Large intestine (tissue), 12 donors: ENCODE data around the gene C17orf58. TPM values are rescaled to one million over a fixed set of nuclear protein-coding genes. Genes with fewer than 3 reads are reported as not detected.
"Not testable (repeated sequence)": the region's sequence is repeated elsewhere in the genome, so short reads cannot be mapped to it uniquely, and the experiment has no call there.

Source experiments
- DNase-seq, 2 donors: peaks; one replicate each; pipeline versions ENCODE4 v3.0.0 to v3.0.0-alpha.2; 2013
- H3K27ac ChIP-seq: one replicate; pipeline ENCODE4 v1.5.1; 2013; ENCODE audit warnings: low read length
- H3K27me3 ChIP-seq: 2 replicates; pipeline ENCODE4 v1.6.1; 2013; ENCODE audit warnings: low read length; ENCODE audit not compliant: control insufficient read depth, insufficient read depth
- H3K36me3 ChIP-seq: 2 replicates; pipeline ENCODE4 v1.6.1; 2013; ENCODE audit warnings: low read length; ENCODE audit not compliant: control insufficient read depth, insufficient read depth
- H3K4me1 ChIP-seq: one replicate; pipeline ENCODE4 v1.6.1; 2013; ENCODE audit warnings: low read length; ENCODE audit not compliant: control insufficient read depth, insufficient read depth
- H3K4me3 ChIP-seq: one replicate; pipeline ENCODE4 v1.5.1; 2013; ENCODE audit warnings: low read length
- H3K9me3 ChIP-seq: one replicate; pipeline ENCODE4 v1.6.1; 2013; ENCODE audit warnings: mild to moderate bottlenecking, low read depth, low read length, moderate library complexity; ENCODE audit not compliant: control insufficient read depth
- WGBS: methylation state at CpG from one replicate; pipeline ENCODE4 v1.1.5; 2013; ENCODE audit warnings: low lambda C conversion rate; ENCODE audit not compliant: insufficient coverage; 5-methylcytosine and 5-hydroxymethylcytosine counted together
- long read RNA-seq, 11 donors: transcript quantifications; one replicate each; lab custom pipeline, GENCODE V29; 2026
- polyA plus RNA-seq: library from polyadenylated mRNA; unstranded; fragments of 120-200 nt; gene quantifications from one replicate; pipeline ENCODE4 v1.2.1, GENCODE V29; 2013

The C17orf58 gene
- polyA plus RNA-seq = 12.4 TPM
- long read RNA-seq, donor 1, partial matches to known transcripts = 0 of 2 reads
- long read RNA-seq, donor 1, other reads (novel, unspliced or antisense) = 0 of 2 reads
- long read RNA-seq, donor 2, partial matches to known transcripts = 0 of 3 reads
- long read RNA-seq, donor 2, other reads (novel, unspliced or antisense) = 0 of 3 reads
- long read RNA-seq, donor 3 = 0 reads
- long read RNA-seq, donor 4 = 0 reads
- long read RNA-seq, donor 5, partial matches to known transcripts = 0 of 5 reads
- long read RNA-seq, donor 5, other reads (novel, unspliced or antisense) = 0 of 5 reads
- long read RNA-seq, donor 6, partial matches to known transcripts = 0 of 6 reads
- long read RNA-seq, donor 6, other reads (novel, unspliced or antisense) = 0 of 6 reads
- long read RNA-seq, donor 7, partial matches to known transcripts = 0 of 4 reads
- long read RNA-seq, donor 7, other reads (novel, unspliced or antisense) = 0 of 4 reads
- long read RNA-seq, donor 8, partial matches to known transcripts = 0 of 7 reads
- long read RNA-seq, donor 8, other reads (novel, unspliced or antisense) = 0 of 7 reads
- long read RNA-seq, donor 9, partial matches to known transcripts = 0 of 7 reads
- long read RNA-seq, donor 9, other reads (novel, unspliced or antisense) = 0 of 7 reads
- long read RNA-seq, donor 10, partial matches to known transcripts = 0 of 9 reads
- long read RNA-seq, donor 10, other reads (novel, unspliced or antisense) = 0 of 9 reads
- long read RNA-seq, donor 11, partial matches to known transcripts = 0 of 6 reads
- long read RNA-seq, donor 11, other reads (novel, unspliced or antisense) = 0 of 6 reads

DNA sequence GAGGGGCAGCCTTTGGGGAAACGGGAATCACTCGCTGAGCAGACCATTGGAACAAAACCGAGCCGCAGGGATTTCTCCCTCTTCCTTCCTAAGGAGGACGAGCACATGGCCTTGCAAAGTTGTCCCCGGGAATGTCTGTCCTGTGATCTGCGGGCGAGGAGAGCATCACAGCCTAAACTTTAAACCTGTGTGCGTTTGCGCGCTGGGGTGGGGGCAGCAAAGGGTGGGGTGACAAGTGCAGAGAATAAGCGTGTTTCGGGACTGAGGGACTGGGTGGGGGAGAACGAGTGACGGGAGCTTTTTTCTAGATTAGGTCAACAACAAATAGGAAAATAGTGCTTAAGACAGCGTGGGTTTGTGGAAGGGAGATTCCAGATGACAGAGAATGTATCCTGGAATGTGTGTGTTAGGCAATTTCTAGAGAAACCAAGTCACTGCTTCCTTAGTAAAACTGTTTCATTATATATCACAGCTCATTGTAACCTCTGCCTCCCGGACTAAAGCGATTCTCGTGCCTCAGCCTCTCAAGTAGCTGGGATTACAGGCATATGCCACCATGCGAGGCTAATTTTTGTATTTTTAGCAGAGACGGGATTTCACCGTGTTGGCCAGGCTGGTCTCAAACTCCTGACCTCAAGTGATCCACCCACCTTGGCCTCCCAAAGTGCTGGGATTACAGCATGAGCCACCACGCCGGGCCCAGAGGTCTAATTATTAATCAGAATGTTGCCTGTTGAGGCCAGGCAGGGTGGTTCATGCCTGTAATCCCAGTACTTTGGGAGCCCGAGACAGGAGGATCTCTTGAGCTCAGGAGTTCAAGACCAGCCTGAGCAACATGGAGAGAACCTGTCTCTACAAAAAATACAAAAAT lies at the start of gene C17orf58:
Gene C17orf58, minus strand, starts transcription at position 169 of the 871 bp plus-strand sequence. CDS start 271 bp downstream, outside the sequence.
- not testable (repeated sequence) for H3K27ac ChIP-seq, H3K36me3 ChIP-seq, H3K9me3 ChIP-seq, H3K27me3 ChIP-seq
- Histone ChIP-seq H3K4me3 (peak within 1 kb of the TSS; percentile 50), H3K4me1 (peaks cover 12% of the 10 kb centered on the region)
- DNase-seq = peak in 1 of 2 donors; percentile 25
- WGBS = no CpG with 5 or more reads among the region's 25 CpGs

DNA sequence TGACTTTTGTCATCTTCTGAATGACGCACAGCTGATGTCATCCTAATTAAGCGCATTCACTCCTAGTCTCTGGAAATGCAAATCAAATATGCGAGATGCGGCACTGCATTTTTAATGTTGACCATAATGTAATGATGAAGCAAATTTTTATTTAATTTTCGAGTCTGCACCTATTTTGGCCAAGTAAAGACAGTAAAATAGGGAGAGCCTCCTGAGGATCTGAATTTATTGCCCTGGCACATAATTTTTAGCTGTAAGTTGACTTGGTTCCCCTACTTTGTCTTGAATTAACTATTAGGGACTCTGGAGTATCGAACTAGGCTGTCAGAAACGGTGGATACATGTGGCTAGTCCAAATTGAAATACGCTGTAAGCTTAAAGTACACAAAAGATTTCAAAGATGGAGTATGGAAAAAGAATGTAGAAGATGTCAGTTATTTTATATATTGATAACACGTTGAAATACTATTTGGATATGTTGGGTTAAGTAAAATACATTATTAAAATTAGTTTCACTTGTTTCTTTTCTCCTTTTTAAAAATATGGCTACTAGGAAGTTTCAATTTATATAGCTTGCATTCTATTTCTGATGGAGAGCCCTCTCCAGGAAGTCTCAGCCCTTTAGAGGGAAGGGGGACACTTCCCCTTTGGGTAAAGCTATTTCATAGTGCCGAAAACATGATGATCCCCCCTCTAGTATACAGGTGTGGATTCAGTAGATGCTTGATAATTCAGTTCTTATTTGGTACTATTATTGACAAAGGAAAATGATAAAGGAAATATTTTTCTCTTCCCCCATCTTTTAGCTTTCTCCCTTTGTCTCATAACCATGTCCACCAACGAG lies 40.3 kb upstream of the C17orf58 start:
- Histone ChIP-seq H3K36me3 (peaks cover 25% of the 10 kb centered on the region), H3K4me3 (peak overlapping the region; percentile 93), H3K9me3 (no peaks in the 10 kb centered on the region), H3K27ac (peak overlapping the region; percentile 84), H3K4me1 (peaks cover 5% of the 10 kb centered on the region), H3K27me3 (no peaks in the 10 kb centered on the region)
- no peak for DNase-seq
- 32% methylated on average over 4 of the region's 11 CpGs for WGBS

DNA sequence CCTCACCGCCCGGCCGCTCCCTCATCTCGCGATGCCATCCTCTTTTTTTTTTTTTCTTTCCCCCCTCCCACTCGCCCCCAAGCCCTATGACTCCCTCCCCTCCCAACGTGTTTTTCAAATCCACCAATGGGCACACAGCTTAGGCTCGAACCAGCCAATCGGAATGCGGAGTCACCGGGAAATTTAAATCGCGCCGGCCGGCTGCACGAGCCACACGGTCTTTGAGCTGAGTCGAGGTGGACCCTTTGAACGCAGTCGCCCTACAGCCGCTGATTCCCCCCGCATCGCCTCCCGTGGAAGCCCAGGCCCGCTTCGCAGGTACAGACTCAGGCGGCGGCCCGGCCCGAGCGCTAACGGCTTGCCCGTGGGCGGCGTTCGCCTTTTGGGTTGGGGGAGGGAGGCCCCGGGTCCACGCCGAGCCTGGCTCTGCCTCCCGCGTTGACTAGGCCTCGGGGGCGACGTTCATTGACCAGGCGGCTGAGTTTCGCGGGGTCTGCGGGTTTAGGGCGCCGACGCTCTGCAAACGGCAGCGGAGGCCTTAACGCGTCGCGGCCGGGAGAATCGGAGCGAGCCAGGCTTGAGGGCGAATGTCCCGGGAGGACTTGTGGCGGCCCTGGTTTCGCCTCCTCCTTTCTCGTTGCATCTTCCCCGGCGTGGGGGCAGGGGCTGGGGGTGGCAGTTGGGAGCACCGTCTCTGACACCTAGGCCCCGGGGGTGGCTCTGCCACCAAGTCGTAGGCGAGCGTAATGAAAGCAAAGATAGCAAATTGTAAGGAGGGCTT lies 39.4 kb upstream of the C17orf58 start, which contains the start of gene KPNA2:
Gene KPNA2, plus strand, starts transcription at position 213 of the 781 bp plus-strand sequence. CDS start 1,398 bp downstream, outside the sequence.
- Histone ChIP-seq H3K9me3 (no peaks in the 10 kb centered on the region), H3K36me3 (peaks cover 17% of the 10 kb centered on the region), H3K27ac (peak within 1 kb of the TSS; percentile 84), H3K27me3 (no peaks in the 10 kb centered on the region), H3K4me3 (peak within 1 kb of the TSS; percentile 93), H3K4me1 (peaks cover 5% of the 10 kb centered on the region)
- DNase-seq = peak; percentile 69 to 97
- no CpG with 5 or more reads among the region's 72 CpGs for WGBS

DNA sequence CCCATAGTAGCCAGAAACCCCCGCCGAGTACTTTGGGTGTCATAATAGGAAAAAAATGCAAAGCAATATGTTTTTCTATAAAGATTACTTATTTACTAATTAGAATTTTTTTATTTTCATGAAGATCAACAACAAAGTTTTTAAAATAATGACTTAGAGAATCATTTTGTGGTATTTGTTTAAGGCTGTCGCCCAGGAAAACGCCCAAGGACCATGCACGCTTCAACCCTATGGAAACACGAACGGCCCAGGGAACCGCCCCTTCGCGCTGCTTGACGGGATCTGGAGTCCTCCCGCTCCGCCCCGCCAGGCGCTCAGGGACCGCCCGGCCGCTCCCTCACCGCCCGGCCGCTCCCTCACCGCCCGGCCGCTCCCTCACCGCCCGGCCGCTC lies 38.9 kb upstream of the C17orf58 start:
- no peaks in the 10 kb centered on the region for H3K9me3 ChIP-seq
- peaks cover 5% of the 10 kb centered on the region for H3K4me1 ChIP-seq
- WGBS = 35% methylated on average over 2 of the region's 27 CpGs
- no peak overlapping the region for H3K27ac ChIP-seq
- H3K27me3 ChIP-seq = no peaks in the 10 kb centered on the region
- H3K36me3 ChIP-seq = peaks cover 11% of the 10 kb centered on the region
- DNase-seq = peak in 1 of 2 donors; percentile 99
- H3K4me3 ChIP-seq = peak overlapping the region; percentile 23

DNA sequence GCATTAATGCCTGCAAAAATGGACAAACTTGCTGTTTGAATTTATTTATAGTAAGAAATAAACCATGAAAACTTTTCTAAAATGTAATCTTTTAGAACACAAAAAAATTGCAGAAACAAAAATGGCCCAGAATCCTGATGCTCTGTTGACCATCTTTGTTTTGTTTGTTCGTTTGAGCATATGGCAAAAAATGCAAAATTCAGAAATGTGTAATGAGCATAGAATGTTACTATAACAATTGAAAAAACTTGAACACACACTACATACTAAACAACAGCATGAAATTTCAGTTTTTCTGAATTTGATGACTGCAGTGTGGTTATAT lies 38.1 kb upstream of the C17orf58 start:
- H3K4me1 ChIP-seq = peaks cover 5% of the 10 kb centered on the region
- WGBS = no CpG with 5 or more reads among the region's 1 CpG
- H3K27ac ChIP-seq = no peak overlapping the region
- H3K4me3 ChIP-seq = no peak overlapping the region
- H3K36me3 ChIP-seq = peaks cover 11% of the 10 kb centered on the region
- no peaks in the 10 kb centered on the region for H3K9me3 ChIP-seq
- no peaks in the 10 kb centered on the region for H3K27me3 ChIP-seq
- DNase-seq = no peak

DNA sequence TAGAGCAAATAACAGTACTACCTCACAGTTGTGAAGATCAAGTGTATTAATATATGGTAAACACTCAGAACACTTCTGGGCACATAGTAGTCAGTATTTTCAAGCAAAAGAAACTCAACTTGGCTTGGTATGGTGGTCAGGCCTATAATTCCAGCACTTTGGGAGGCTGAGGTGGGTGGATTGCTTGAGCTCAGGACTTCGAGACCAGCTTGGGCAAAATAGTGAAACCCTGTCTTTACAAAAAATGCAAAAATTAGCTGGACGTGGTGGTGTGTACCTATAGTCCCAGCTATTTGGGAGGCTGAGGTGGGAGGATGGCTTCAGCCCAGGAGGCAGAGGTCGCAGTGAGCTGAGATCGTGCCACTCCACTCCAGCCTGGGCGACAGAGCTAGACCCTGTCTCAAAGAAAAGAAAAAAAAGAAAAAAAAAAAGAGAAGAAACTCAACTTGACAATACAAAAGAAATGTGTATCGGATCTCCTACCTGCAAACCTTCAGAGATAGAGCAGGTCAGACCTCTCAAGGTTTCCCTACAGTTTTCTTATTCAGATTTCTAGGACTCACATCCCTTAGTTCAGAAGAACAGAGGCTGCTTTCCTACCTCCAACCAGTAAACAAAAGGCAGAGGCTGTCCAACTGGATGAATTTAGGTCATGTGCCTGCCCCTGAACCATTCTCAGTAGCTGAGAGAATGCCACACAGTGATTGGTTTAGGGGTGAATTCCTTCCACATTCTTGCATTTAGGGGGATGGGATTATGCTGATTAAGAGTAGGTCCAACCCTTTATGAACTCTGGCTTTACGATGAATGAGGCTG lies 37.6 kb upstream of the C17orf58 start:
- no peak overlapping the region for H3K27ac ChIP-seq
- peak in 1 of 2 donors; percentile 22 for DNase-seq
- H3K4me1 ChIP-seq = peaks cover 5% of the 10 kb centered on the region
- H3K4me3 ChIP-seq = no peak overlapping the region
- H3K27me3 ChIP-seq = no peaks in the 10 kb centered on the region
- H3K9me3 ChIP-seq = no peaks in the 10 kb centered on the region
- WGBS = 71% methylated on average over 3 of the region's 7 CpGs
- H3K36me3 ChIP-seq = peaks cover 7% of the 10 kb centered on the region

DNA sequence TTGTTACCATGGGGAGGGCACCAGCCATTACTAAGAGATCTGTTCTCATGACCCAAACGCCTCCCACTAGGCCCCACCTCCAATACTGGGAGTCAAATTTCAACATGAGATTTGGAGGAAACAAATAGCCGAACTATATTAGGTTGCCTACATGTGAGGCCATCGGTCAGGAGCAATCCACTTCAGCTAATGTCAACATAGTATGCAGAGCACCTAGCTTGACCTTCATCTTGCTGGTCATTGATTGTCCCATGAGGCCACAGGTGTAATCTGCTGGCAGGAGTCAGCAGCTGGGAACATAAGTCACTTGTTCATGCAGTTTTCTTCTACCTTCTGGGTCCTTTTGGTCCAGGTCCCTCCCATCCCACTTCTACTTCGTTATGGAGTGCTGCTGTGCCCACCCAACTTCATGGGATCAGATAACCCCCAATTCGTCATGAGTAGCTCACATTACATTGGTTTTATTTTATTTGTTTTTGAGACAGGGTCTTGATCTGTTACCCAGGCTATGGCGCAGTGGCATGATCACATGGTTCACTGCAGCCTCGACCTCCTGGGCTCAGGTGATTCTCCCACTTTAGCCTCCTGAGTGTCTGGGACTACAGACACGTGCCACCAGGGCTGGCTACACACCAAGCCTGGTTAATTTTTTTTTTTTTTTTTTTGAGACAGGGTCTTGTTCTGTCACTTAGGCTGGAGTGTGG lies 33.4 kb upstream of the C17orf58 start:
- H3K4me1 ChIP-seq = no peaks in the 10 kb centered on the region
- peak in 1 of 2 donors; percentile 13 for DNase-seq
- H3K27me3 ChIP-seq = no peaks in the 10 kb centered on the region
- no peaks in the 10 kb centered on the region for H3K9me3 ChIP-seq
- H3K36me3 ChIP-seq = no peaks in the 10 kb centered on the region
- H3K27ac ChIP-seq = no peak overlapping the region
- no peak overlapping the region for H3K4me3 ChIP-seq
- 20% methylated on average over 1 of the region's 8 CpGs for WGBS

DNA sequence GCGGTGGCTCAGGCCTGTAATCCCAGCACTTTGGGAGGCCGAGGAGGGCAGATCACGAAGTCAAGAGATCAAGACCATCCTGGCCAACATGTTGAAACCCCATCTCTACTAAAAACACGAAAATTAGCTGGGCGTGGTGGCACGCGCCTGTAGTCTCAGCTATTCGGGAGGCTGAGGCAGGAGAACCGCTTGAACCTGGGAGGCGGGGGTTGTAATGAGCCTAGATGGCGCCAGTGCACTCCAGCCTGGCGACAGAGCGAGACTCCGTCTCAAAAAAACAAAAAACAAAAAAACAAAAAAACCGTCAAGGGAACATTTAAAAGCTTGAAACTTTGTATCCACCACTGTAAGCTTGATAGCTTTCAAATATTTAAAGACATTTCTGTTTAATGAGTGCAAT lies 26.3 kb upstream of the C17orf58 start:
- not testable (repeated sequence) for H3K36me3 ChIP-seq, H3K27ac ChIP-seq, H3K4me1 ChIP-seq, H3K27me3 ChIP-seq, H3K4me3 ChIP-seq, DNase-seq, H3K9me3 ChIP-seq
- WGBS = 95% methylated on average over 4 of the region's 15 CpGs
